Esophagus muscularis mucosa (tissue), 4 donors: Measurements from ENCODE around the gene KRTAP10-4. TPM values are rescaled to one million over a fixed set of nuclear protein-coding genes. Genes with fewer than 3 reads are reported as not detected.
"Not testable (repeated sequence)": the region's sequence is repeated elsewhere in the genome, so short reads cannot be mapped to it uniquely, and the experiment has no call there.

Experiments
- DNase-seq: peaks from one replicate; pipeline ENCODE4 v3.0.0-alpha.2; 2017; ENCODE audit errors: extremely low spot score
- H3K27ac ChIP-seq, 4 donors: fragments of 200-600 bp; sonication (generic); replicated peaks in 1 of 4; 1 replicate in 3 of 4; 2 replicates in 1 of 4; pipeline ENCODE4 v1.5.1; 2016 to 2019; ENCODE audit warnings: mild to moderate bottlenecking in 1 of 4
- H3K27me3 ChIP-seq, 4 donors: fragments of 200-600 bp; sonication (generic); one replicate each; pipeline versions ENCODE4 v1.5.1 to v1.6.0; 2016 to 2019
- H3K36me3 ChIP-seq, 4 donors: fragments of 200-600 bp; sonication (generic); one replicate each; pipeline ENCODE4 v1.5.1; 2016 to 2019
- H3K4me1 ChIP-seq, 4 donors: fragments of 200-600 bp; sonication (generic); one replicate each; pipeline ENCODE4 v1.5.1; 2016 to 2019
- H3K4me3 ChIP-seq, 4 donors: fragments of 200-600 bp; sonication (generic); 1 replicate in 2 of 4; 2 replicates in 2 of 4; pipeline ENCODE4 v1.5.1; 2016 to 2019; ENCODE audit warnings: mild to moderate bottlenecking in 4 of 4, moderate library complexity in 1 of 4
- H3K9me3 ChIP-seq, 4 donors: fragments of 200-600 bp; sonication (generic); 1 replicate in 3 of 4; 2 replicates in 1 of 4; pipeline ENCODE4 v1.5.1; 2016 to 2019
- EP300 ChIP-seq: sonication (generic); formaldehyde crosslinking; IDR thresholded peaks from one replicate; pipeline ENCODE4 v1.6.1; 2017; ENCODE audit warnings: antibody characterized with exemption
- POLR2A ChIP-seq: fragments of 450-650 bp; IDR thresholded peaks from one replicate; pipeline ENCODE4 v1.6.1; 2017; ENCODE audit warnings: antibody characterized with exemption, moderate library complexity, mild to moderate bottlenecking, low read depth
- POLR2AphosphoS5 ChIP-seq, 2 donors: sonication (generic); formaldehyde crosslinking; IDR thresholded peaks; one replicate each; pipeline ENCODE4 v1.6.1; 2017; ENCODE audit warnings: antibody characterized with exemption in 2 of 2
- WGBS: methylation state at CpG from one replicate; pipeline ENCODE4 v1.1.5; 2018; 5-methylcytosine and 5-hydroxymethylcytosine counted together
- intact Hi-C: fragments of 100-400 bp; cut with DNase I; formaldehyde crosslinking; loops from one replicate; pipeline ENCODE4 v1.15.1; 2023
- total RNA-seq, 4 donors: library from RNA; depleted of rRNA; stranded (reverse); fragments of >200 nt; gene quantifications; one replicate each; pipeline versions ENCODE4 v1.1.0 to v1.2.1, GENCODE V29; 2016
- TF ChIP-seq, protein P1 (sequence below), 3 experiments: fragments of 200-600 bp in 2 of 3; fragments of 450-650 bp in 1 of 3; sonication (generic) in 2 of 3; IDR thresholded peaks; one replicate each; pipeline ENCODE4 v1.5.1; 2017 to 2019; ENCODE audit warnings: antibody characterized with exemption in 3 of 3, mild to moderate bottlenecking in 2 of 3, moderate library complexity in 1 of 3

KRTAP10-4 gene
- total RNA-seq, 4 donors from 2014 or later, result not detected

- peaks cover 0 to 36% (median 0%) of the 10 kb centered on the region in 4 donors for H3K27me3 ChIP-seq
- peaks cover 0 to 15% (median 4%) of the 10 kb centered on the region in 4 donors for H3K9me3 ChIP-seq
- peaks cover 0 to 10% (median 9%) of the 10 kb centered on the region in 4 donors for H3K4me1 ChIP-seq
- intact Hi-C loops, result no loop called here
- no peak overlapping the region for H3K27ac ChIP-seq
- H3K36me3 ChIP-seq, result no peaks in the 10 kb centered on the region
- 73% methylated on average over 19 of the region's 25 CpGs for WGBS
- H3K4me3 ChIP-seq, result no peak overlapping the region
- DNase-seq, result peak; percentile 57
- TF ChIP-seq POLR2A (no peak), EP300 (no peak), POLR2AphosphoS5 (IDR thresholded peaks at IDR 0.05) (no peak)
- TF ChIP-seq, protein P1, sequence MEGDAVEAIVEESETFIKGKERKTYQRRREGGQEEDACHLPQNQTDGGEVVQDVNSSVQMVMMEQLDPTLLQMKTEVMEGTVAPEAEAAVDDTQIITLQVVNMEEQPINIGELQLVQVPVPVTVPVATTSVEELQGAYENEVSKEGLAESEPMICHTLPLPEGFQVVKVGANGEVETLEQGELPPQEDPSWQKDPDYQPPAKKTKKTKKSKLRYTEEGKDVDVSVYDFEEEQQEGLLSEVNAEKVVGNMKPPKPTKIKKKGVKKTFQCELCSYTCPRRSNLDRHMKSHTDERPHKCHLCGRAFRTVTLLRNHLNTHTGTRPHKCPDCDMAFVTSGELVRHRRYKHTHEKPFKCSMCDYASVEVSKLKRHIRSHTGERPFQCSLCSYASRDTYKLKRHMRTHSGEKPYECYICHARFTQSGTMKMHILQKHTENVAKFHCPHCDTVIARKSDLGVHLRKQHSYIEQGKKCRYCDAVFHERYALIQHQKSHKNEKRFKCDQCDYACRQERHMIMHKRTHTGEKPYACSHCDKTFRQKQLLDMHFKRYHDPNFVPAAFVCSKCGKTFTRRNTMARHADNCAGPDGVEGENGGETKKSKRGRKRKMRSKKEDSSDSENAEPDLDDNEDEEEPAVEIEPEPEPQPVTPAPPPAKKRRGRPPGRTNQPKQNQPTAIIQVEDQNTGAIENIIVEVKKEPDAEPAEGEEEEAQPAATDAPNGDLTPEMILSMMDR (IDR thresholded peaks at IDR 0.05), result no peak
These were observed 23.9 kb upstream of the KRTAP10-4 start for GRCh38 chr21:44549525-44550211.

GRCh38 chr21:44550285-44550684 lies 23.2 kb upstream of the KRTAP10-4 start:
- intact Hi-C loops, H3K27ac ChIP-seq: not testable (repeated sequence)
- WGBS, result 90% methylated on average over 4 of the region's 17 CpGs

DNA sequence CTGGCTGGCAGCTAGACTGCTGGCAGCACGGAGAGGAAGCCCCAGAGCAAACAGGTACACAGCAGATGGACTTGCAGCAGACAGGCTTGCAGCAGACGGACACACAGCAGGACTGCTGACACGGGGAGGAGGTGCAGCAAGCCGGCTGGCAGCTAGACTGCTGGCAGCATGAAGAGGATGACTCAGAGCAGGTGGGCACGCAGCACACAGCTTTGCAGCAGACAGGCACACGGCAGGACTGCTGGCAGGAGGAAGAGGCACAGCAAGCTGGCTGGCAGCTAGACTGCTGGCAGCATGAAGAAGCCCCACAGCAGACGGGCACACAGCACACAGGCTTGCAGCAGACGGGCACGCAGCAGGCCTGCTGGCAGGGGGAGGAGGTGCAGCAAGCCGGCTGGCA lies 22.7 kb upstream of the KRTAP10-4 start:
- peak; percentile 68 for DNase-seq
- no peak overlapping the region for H3K4me3 ChIP-seq
- 38% methylated on average over 2 of the region's 10 CpGs for WGBS
- intact Hi-C loops, result no loop called here
- no peaks in the 10 kb centered on the region for H3K36me3 ChIP-seq
- TF ChIP-seq POLR2AphosphoS5 (IDR thresholded peaks at IDR 0.05), result no peak
- no peak for TF ChIP-seq POLR2A
- TF ChIP-seq, protein P1 (IDR thresholded peaks at IDR 0.05), result no peak
- TF ChIP-seq EP300, result no peak
- H3K27ac ChIP-seq, result no peak overlapping the region
- peaks cover 0 to 43% (median 0%) of the 10 kb centered on the region in 4 donors for H3K27me3 ChIP-seq
- H3K9me3 ChIP-seq, result peaks cover 0 to 15% (median 4%) of the 10 kb centered on the region in 4 donors
- H3K4me1 ChIP-seq, result peaks cover 0 to 10% (median 9%) of the 10 kb centered on the region in 4 donors

More at GRCh38 chr21:44550285-44550684, 23.2 kb upstream of the KRTAP10-4 start:
- peak; percentile 45 for DNase-seq
- H3K4me1 ChIP-seq, result peaks cover 0 to 10% (median 9%) of the 10 kb centered on the region in 4 donors
- H3K27me3 ChIP-seq, result peaks cover 0 to 38% (median 0%) of the 10 kb centered on the region in 4 donors
- not testable (repeated sequence) for H3K4me3 ChIP-seq, H3K36me3 ChIP-seq
- H3K9me3 ChIP-seq, result peaks cover 0 to 15% (median 4%) of the 10 kb centered on the region in 4 donors

GRCh38 chr21:44551340-44551961 lies 22.1 kb upstream of the KRTAP10-4 start, which contains the start of gene KRTAP10-2:
KRTAP10-2 (minus strand) TSS chr21:44551505; CDS start chr21:44551458, 47 bp downstream.
- 56% methylated on average over 11 of the region's 17 CpGs for WGBS
- no peak within 1 kb of the TSS for H3K4me3 ChIP-seq
- peaks cover 0 to 50% (median 0%) of the 10 kb centered on the region in 4 donors for H3K27me3 ChIP-seq
- TF ChIP-seq EP300 (no peak), POLR2AphosphoS5 (IDR thresholded peaks at IDR 0.05) (no peak)
- TF ChIP-seq, protein P1 (IDR thresholded peaks at IDR 0.05), result no peak
- no peaks in the 10 kb centered on the region for H3K36me3 ChIP-seq
- intact Hi-C loops, result no loop called here
- H3K27ac ChIP-seq, result no peak within 1 kb of the TSS
- peaks cover 0 to 10% (median 9%) of the 10 kb centered on the region in 4 donors for H3K4me1 ChIP-seq
- H3K9me3 ChIP-seq, result peaks cover 0 to 11% (median 2%) of the 10 kb centered on the region in 4 donors
- peak; percentile 53 for DNase-seq

GRCh38 chr21:44552136-44552535 lies 21.4 kb upstream of the KRTAP10-4 start:
- peaks cover 0 to 6% (median 0%) of the 10 kb centered on the region in 4 donors for H3K9me3 ChIP-seq
- H3K27ac ChIP-seq, result no peak overlapping the region
- intact Hi-C loops, result no loop called here
- no peaks in the 10 kb centered on the region for H3K36me3 ChIP-seq
- TF ChIP-seq, protein P1 (IDR thresholded peaks at IDR 0.05), result no peak
- TF ChIP-seq POLR2AphosphoS5 (IDR thresholded peaks at IDR 0.05) (no peak), POLR2A (no peak), EP300 (no peak)
- peaks cover 0 to 10% (median 9%) of the 10 kb centered on the region in 4 donors for H3K4me1 ChIP-seq
- WGBS, result 88% methylated on average over 6 of the region's 6 CpGs
- DNase-seq, result peak; percentile 80
- H3K27me3 ChIP-seq, result peaks cover 0 to 57% (median 0%) of the 10 kb centered on the region in 4 donors
- H3K4me3 ChIP-seq, result no peak overlapping the region
